ENCODE results near the gene SEMA3F.
A peak's percentile ranks its signal among the peaks of the same experiment; 100 is the strongest.

SEMA3F gene

GRCh38 chr3:50154840-50155490, at the start of gene SEMA3F:
TSS of gene SEMA3F (plus strand) at chr3:50155324. CDS start at chr3:50159623, 4,299 bp downstream.
- DNase-seq (ENCODE audit: low spot score), result peak; percentile 84

GRCh38 chr3:50111757-50112156, 43.4 kb upstream of the SEMA3F start:
- no peak for DNase-seq (ENCODE audit: low spot score)

- DNase-seq (ENCODE audit: low spot score), result no peak
Observed at GRCh38 chr3:50112462-50112861, 42.7 kb upstream of the SEMA3F start.

- DNase-seq (ENCODE audit: low spot score), result no peak
Observed at GRCh38 chr3:50117120-50117519, 38.0 kb upstream of the SEMA3F start.

GRCh38 chr3:50118237-50118636, 36.9 kb upstream of the SEMA3F start:
- DNase-seq (ENCODE audit: low spot score), result no peak

- DNase-seq (ENCODE audit: low spot score), result no peak
Observed at GRCh38 chr3:50119786-50120185, 35.3 kb upstream of the SEMA3F start.

- DNase-seq (ENCODE audit: low spot score), result no peak
Observed at GRCh38 chr3:50120364-50121071, 34.6 kb upstream of the SEMA3F start.

GRCh38 chr3:50121072-50122032, 33.8 kb upstream of the SEMA3F start:
- peak; percentile 86 for DNase-seq (ENCODE audit: low spot score)

GRCh38 chr3:50122071-50122470, 33.1 kb upstream of the SEMA3F start:
- DNase-seq (ENCODE audit: low spot score), result no peak

GRCh38 chr3:50122661-50123391, 32.3 kb upstream of the SEMA3F start:
- DNase-seq (ENCODE audit: low spot score), result no peak

- no peak for DNase-seq (ENCODE audit: low spot score)
Observed at GRCh38 chr3:50123394-50124051, 31.6 kb upstream of the SEMA3F start.

- DNase-seq (ENCODE audit: low spot score), result no peak
Observed at GRCh38 chr3:50124052-50124799, 30.9 kb upstream of the SEMA3F start.

- DNase-seq (ENCODE audit: low spot score), result peak; percentile 58
Observed at GRCh38 chr3:50124800-50125178, 30.3 kb upstream of the SEMA3F start.

- DNase-seq (ENCODE audit: low spot score), result peak; percentile 50
Observed at GRCh38 chr3:50125541-50126286, 29.4 kb upstream of the SEMA3F start.

GRCh38 chr3:50126287-50127211, 28.6 kb upstream of the SEMA3F start:
- peak; percentile 60 for DNase-seq (ENCODE audit: low spot score)

- DNase-seq (ENCODE audit: low spot score), result no peak
Observed at GRCh38 chr3:50127251-50127691, 27.9 kb upstream of the SEMA3F start.

- DNase-seq (ENCODE audit: low spot score), result no peak
Observed at GRCh38 chr3:50128001-50128400, 27.1 kb upstream of the SEMA3F start.

GRCh38 chr3:50130436-50130835, 24.7 kb upstream of the SEMA3F start:
- no peak for DNase-seq (ENCODE audit: low spot score)
